ENCODE measurements around the gene ADAMTS2. TPM values are rescaled to one million over a fixed set of nuclear protein-coding genes. Genes with fewer than 3 reads are reported as not detected.

Gene ADAMTS2
- polyA plus RNA-seq, 1 donor, result 5.9 TPM

- DNase-seq, result no peak
- no peak overlapping the region for H3K4me3 ChIP-seq (ENCODE audit: low read length)
- peaks cover under 1% of the 10 kb centered on the region for H3K9me3 ChIP-seq (ENCODE audit: control insufficient read depth, low read depth, low read length)
- no peaks in the 10 kb centered on the region for H3K4me1 ChIP-seq (ENCODE audit: control insufficient read depth, insufficient read depth, low read length)
- H3K36me3 ChIP-seq (ENCODE audit: control insufficient read depth, insufficient read depth, low read length), result no peaks in the 10 kb centered on the region
- H3K27ac ChIP-seq (ENCODE audit: low read length), result no peak overlapping the region
- no peaks in the 10 kb centered on the region for H3K27me3 ChIP-seq (ENCODE audit: control insufficient read depth, insufficient read depth, low read length)
- WGBS (ENCODE audit: insufficient coverage, low lambda C conversion rate), result 100% methylated on average over 1 of the region's 10 CpGs
Measured at GRCh38 chr5:179131321-179131835, 213.9 kb downstream of the ADAMTS2 start.

- no peaks in the 10 kb centered on the region for H3K4me1 ChIP-seq (ENCODE audit: control insufficient read depth, insufficient read depth, low read length)
- no CpG with 5 or more reads among the region's 14 CpGs for WGBS (ENCODE audit: insufficient coverage, low lambda C conversion rate)
- H3K36me3 ChIP-seq (ENCODE audit: control insufficient read depth, insufficient read depth, low read length), result no peaks in the 10 kb centered on the region
- H3K27ac ChIP-seq (ENCODE audit: low read length), result no peak overlapping the region
- H3K4me3 ChIP-seq (ENCODE audit: low read length), result no peak overlapping the region
- no peaks in the 10 kb centered on the region for H3K27me3 ChIP-seq (ENCODE audit: control insufficient read depth, insufficient read depth, low read length)
- peaks cover 8% of the 10 kb centered on the region for H3K9me3 ChIP-seq (ENCODE audit: control insufficient read depth, low read depth, low read length)
- DNase-seq, result no peak
Measured at GRCh38 chr5:179130101-179130681, 215.1 kb downstream of the ADAMTS2 start.

GRCh38 chr5:179129607-179130071, 215.6 kb downstream of the ADAMTS2 start:
- Histone ChIP-seq H3K9me3 (ENCODE audit: control insufficient read depth, low read depth, low read length) (peaks cover 13% of the 10 kb centered on the region), H3K36me3 (ENCODE audit: control insufficient read depth, insufficient read depth, low read length) (no peaks in the 10 kb centered on the region), H3K4me3 (ENCODE audit: low read length) (no peak overlapping the region), H3K27ac (ENCODE audit: low read length) (no peak overlapping the region), H3K27me3 (ENCODE audit: control insufficient read depth, insufficient read depth, low read length) (no peaks in the 10 kb centered on the region), H3K4me1 (ENCODE audit: control insufficient read depth, insufficient read depth, low read length) (no peaks in the 10 kb centered on the region)
- no CpG with 5 or more reads among the region's 18 CpGs for WGBS (ENCODE audit: insufficient coverage, low lambda C conversion rate)
- no peak for DNase-seq

- Histone ChIP-seq H3K27ac (ENCODE audit: low read length) (no peak overlapping the region), H3K4me3 (ENCODE audit: low read length) (no peak overlapping the region), H3K9me3 (ENCODE audit: control insufficient read depth, low read depth, low read length) (peaks cover 17% of the 10 kb centered on the region), H3K36me3 (ENCODE audit: control insufficient read depth, insufficient read depth, low read length) (no peaks in the 10 kb centered on the region), H3K4me1 (ENCODE audit: control insufficient read depth, insufficient read depth, low read length) (no peaks in the 10 kb centered on the region), H3K27me3 (ENCODE audit: control insufficient read depth, insufficient read depth, low read length) (no peaks in the 10 kb centered on the region)
- no CpG with 5 or more reads among the region's 14 CpGs for WGBS (ENCODE audit: insufficient coverage, low lambda C conversion rate)
- DNase-seq, result no peak
Measured at GRCh38 chr5:179128976-179129375, 216.3 kb downstream of the ADAMTS2 start.

GRCh38 chr5:179128041-179128365, 217.3 kb downstream of the ADAMTS2 start:
- no peaks in the 10 kb centered on the region for H3K4me1 ChIP-seq (ENCODE audit: control insufficient read depth, insufficient read depth, low read length)
- WGBS (ENCODE audit: insufficient coverage, low lambda C conversion rate), result no CpG with 5 or more reads among the region's 10 CpGs
- peaks cover 17% of the 10 kb centered on the region for H3K9me3 ChIP-seq (ENCODE audit: control insufficient read depth, low read depth, low read length)
- no peaks in the 10 kb centered on the region for H3K36me3 ChIP-seq (ENCODE audit: control insufficient read depth, insufficient read depth, low read length)
- no peaks in the 10 kb centered on the region for H3K27me3 ChIP-seq (ENCODE audit: control insufficient read depth, insufficient read depth, low read length)
- H3K27ac ChIP-seq (ENCODE audit: low read length), result no peak overlapping the region
- no peak overlapping the region for H3K4me3 ChIP-seq (ENCODE audit: low read length)
- no peak for DNase-seq

GRCh38 chr5:179127136-179128040, 217.9 kb downstream of the ADAMTS2 start:
- Histone ChIP-seq H3K27me3 (ENCODE audit: control insufficient read depth, insufficient read depth, low read length) (no peaks in the 10 kb centered on the region), H3K4me1 (ENCODE audit: control insufficient read depth, insufficient read depth, low read length) (no peaks in the 10 kb centered on the region), H3K4me3 (ENCODE audit: low read length) (no peak overlapping the region), H3K36me3 (ENCODE audit: control insufficient read depth, insufficient read depth, low read length) (no peaks in the 10 kb centered on the region), H3K9me3 (ENCODE audit: control insufficient read depth, low read depth, low read length) (peaks cover 21% of the 10 kb centered on the region), H3K27ac (ENCODE audit: low read length) (no peak overlapping the region)
- whole genome bisulfite sequencing (ENCODE audit: insufficient coverage, low lambda C conversion rate), result no CpG with 5 or more reads among the region's 21 CpGs
- no peak for DNase-seq

GRCh38 chr5:179126506-179126991, 218.7 kb downstream of the ADAMTS2 start:
- Histone ChIP-seq H3K4me1 (ENCODE audit: control insufficient read depth, insufficient read depth, low read length) (no peaks in the 10 kb centered on the region), H3K36me3 (ENCODE audit: control insufficient read depth, insufficient read depth, low read length) (no peaks in the 10 kb centered on the region), H3K4me3 (ENCODE audit: low read length) (no peak overlapping the region), H3K27me3 (ENCODE audit: control insufficient read depth, insufficient read depth, low read length) (no peaks in the 10 kb centered on the region), H3K9me3 (ENCODE audit: control insufficient read depth, low read depth, low read length) (peaks cover 26% of the 10 kb centered on the region), H3K27ac (ENCODE audit: low read length) (no peak overlapping the region)
- no CpG with 5 or more reads among the region's 14 CpGs for WGBS (ENCODE audit: insufficient coverage, low lambda C conversion rate)
- no peak for DNase-seq

GRCh38 chr5:179125789-179126505, 219.3 kb downstream of the ADAMTS2 start:
- Histone ChIP-seq H3K9me3 (ENCODE audit: control insufficient read depth, low read depth, low read length) (peaks cover 32% of the 10 kb centered on the region), H3K27ac (ENCODE audit: low read length) (no peak overlapping the region), H3K27me3 (ENCODE audit: control insufficient read depth, insufficient read depth, low read length) (no peaks in the 10 kb centered on the region), H3K4me3 (ENCODE audit: low read length) (no peak overlapping the region), H3K36me3 (ENCODE audit: control insufficient read depth, insufficient read depth, low read length) (no peaks in the 10 kb centered on the region), H3K4me1 (ENCODE audit: control insufficient read depth, insufficient read depth, low read length) (no peaks in the 10 kb centered on the region)
- 100% methylated on average over 3 of the region's 25 CpGs for WGBS (ENCODE audit: insufficient coverage, low lambda C conversion rate)
- no peak for DNase-seq

GRCh38 chr5:179124853-179125788, 220.1 kb downstream of the ADAMTS2 start:
- no CpG with 5 or more reads among the region's 43 CpGs for WGBS (ENCODE audit: insufficient coverage, low lambda C conversion rate)
- Histone ChIP-seq H3K4me1 (ENCODE audit: control insufficient read depth, insufficient read depth, low read length) (no peaks in the 10 kb centered on the region), H3K9me3 (ENCODE audit: control insufficient read depth, low read depth, low read length) (peaks cover 40% of the 10 kb centered on the region), H3K4me3 (ENCODE audit: low read length) (no peak overlapping the region), H3K27ac (ENCODE audit: low read length) (no peak overlapping the region), H3K27me3 (ENCODE audit: control insufficient read depth, insufficient read depth, low read length) (no peaks in the 10 kb centered on the region), H3K36me3 (ENCODE audit: control insufficient read depth, insufficient read depth, low read length) (no peaks in the 10 kb centered on the region)
- no peak for DNase-seq
